Adipose tissue (tissue), 3 donors: ENCODE results near the gene FOXN3. TPM values are rescaled to one million over a fixed set of nuclear protein-coding genes. Genes with fewer than 3 reads are reported as not detected.
A peak's percentile ranks its signal among the peaks of the same experiment; 100 is the strongest.

Experiments used
- H3K27ac ChIP-seq: one replicate; pipeline ENCODE4 v1.5.1; 2013; ENCODE audit warnings: low read depth, low read length
- WGBS, 3 donors: extraction: QIAGEN DNeasy Blood & Tissue Kit; methylation state at CpG; one replicate each; pipeline ENCODE4 v1.1.7; 2013; 5-methylcytosine and 5-hydroxymethylcytosine counted together
- polyA plus RNA-seq, 3 donors: library from polyadenylated mRNA; stranded (reverse); fragments of 200-250 nt; gene quantifications; one replicate each; pipeline ENCODE4 v1.2.3, GENCODE V29; 2013
- donor health status: healthy with polysubstance abuse.
- donor health status: Bipolar disorder and iron deficiency.
- donor health status: healthy.

Gene FOXN3
- polyA plus RNA-seq, 3 donors: 9.6 to 50.8 (median 50.2) TPM

- H3K27ac ChIP-seq: no peak overlapping the region
- WGBS, 3 donors: 94% methylated on average over 2 of the region's 2 CpGs; no CpG with 5 or more reads in 2 of the 3 donors
These were observed 91.6 kb downstream of the FOXN3 start for GRCh38 chr14:89325299-89325883.

GRCh38 chr14:89324501-89325298 lies 92.3 kb downstream of the FOXN3 start:
- 91 to 92% (median 92%) methylated on average over 8 to 9 of the region's 9 CpGs for WGBS, 3 donors
- H3K27ac ChIP-seq: no peak overlapping the region

- WGBS, 3 donors: 79 to 85% (median 84%) methylated on average over 6 of the region's 6 CpGs
- H3K27ac ChIP-seq: no peak overlapping the region
These were observed 96.5 kb downstream of the FOXN3 start for GRCh38 chr14:89320381-89321000.

- 98% methylated on average over 4 of the region's 4 CpGs for WGBS, 3 donors
- H3K27ac ChIP-seq: no peak overlapping the region
These were observed 97.3 kb downstream of the FOXN3 start for GRCh38 chr14:89319687-89320086.

GRCh38 chr14:89317051-89317691 lies 99.9 kb downstream of the FOXN3 start:
- 86 to 95% (median 90%) methylated on average over 4 of the region's 4 CpGs for WGBS, 3 donors

GRCh38 chr14:89315493-89316470 lies 101.3 kb downstream of the FOXN3 start:
- WGBS, 3 donors: 88 to 94% (median 93%) methylated on average over 10 of the region's 10 CpGs

More at GRCh38 chr14:89317051-89317691, 99.9 kb downstream of the FOXN3 start:
- no peak overlapping the region for H3K27ac ChIP-seq

GRCh38 chr14:89314274-89314673 lies 102.8 kb downstream of the FOXN3 start:
- WGBS, 3 donors: 96 to 100% (median 99%) methylated on average over 2 of the region's 2 CpGs

More at GRCh38 chr14:89315493-89316470, 101.3 kb downstream of the FOXN3 start:
- H3K27ac ChIP-seq: no peak overlapping the region

GRCh38 chr14:89312932-89313331 lies 104.1 kb downstream of the FOXN3 start:
- 93 to 97% (median 97%) methylated on average over 5 of the region's 5 CpGs for WGBS, 3 donors
- H3K27ac ChIP-seq: no peak overlapping the region

More at GRCh38 chr14:89314274-89314673, 102.8 kb downstream of the FOXN3 start:
- no peak overlapping the region for H3K27ac ChIP-seq

- WGBS, 3 donors: 93 to 94% (median 93%) methylated on average over 9 of the region's 9 CpGs
These were observed 106.8 kb downstream of the FOXN3 start for GRCh38 chr14:89310211-89310610.

GRCh38 chr14:89309670-89310177 lies 107.3 kb downstream of the FOXN3 start:
- 91 to 95% (median 93%) methylated on average over 11 of the region's 11 CpGs for WGBS, 3 donors
- H3K27ac ChIP-seq: no peak overlapping the region

More at GRCh38 chr14:89310211-89310610, 106.8 kb downstream of the FOXN3 start:
- no peak overlapping the region for H3K27ac ChIP-seq

GRCh38 chr14:89308232-89308959 lies 108.6 kb downstream of the FOXN3 start:
- 85 to 88% (median 86%) methylated on average over 10 of the region's 10 CpGs for WGBS, 3 donors
- H3K27ac ChIP-seq: no peak overlapping the region

GRCh38 chr14:89307409-89307808 lies 109.6 kb downstream of the FOXN3 start:
- no peak overlapping the region for H3K27ac ChIP-seq
- 74 to 87% (median 81%) methylated on average over 8 of the region's 8 CpGs for WGBS, 3 donors

- H3K27ac ChIP-seq: peak overlapping the region; percentile 70
- WGBS, 3 donors: 43 to 65% (median 48%) methylated on average over 16 of the region's 16 CpGs
These were observed 111.9 kb downstream of the FOXN3 start for GRCh38 chr14:89304972-89305703.

- H3K27ac ChIP-seq: peak overlapping the region; percentile 70
- 63 to 88% (median 64%) methylated on average over 6 of the region's 6 CpGs for WGBS, 3 donors
These were observed 112.5 kb downstream of the FOXN3 start for GRCh38 chr14:89304561-89304960.

GRCh38 chr14:89303456-89304435 lies 113.3 kb downstream of the FOXN3 start:
- no peak overlapping the region for H3K27ac ChIP-seq
- WGBS, 3 donors: 8 to 45% (median 12%) methylated on average over 14 of the region's 14 CpGs
